ENCODE results near the gene TRIM5.
A peak's percentile ranks its signal among the peaks of the same experiment; 100 is the strongest.

The TRIM5 gene

GRCh38 chr11:5625281-5625680, 59.6 kb downstream of the TRIM5 start:
- TF ChIP-seq GATA1 (IDR thresholded peaks at IDR 0.05; ENCODE audit: low read depth, low read length) (no peak), POLR2A (IDR thresholded peaks at IDR 0.05; ENCODE audit: low read length) (no peak)
- DNase-seq, result no peak

- peak; percentile 60 to 67 for DNase-seq
- no peak for TF ChIP-seq GATA1 (IDR thresholded peaks at IDR 0.05; ENCODE audit: low read depth, low read length)
- TF ChIP-seq POLR2A (IDR thresholded peaks at IDR 0.05; ENCODE audit: low read length), result peak; percentile 70
Measured at GRCh38 chr11:5624489-5625279, 60.2 kb downstream of the TRIM5 start, which contains the start of gene TRIM34. TRIM34 (plus strand) TSS chr11:5625001; CDS start chr11:5632332, 7,331 bp downstream.

- no peak for DNase-seq
- TF ChIP-seq GATA1 (IDR thresholded peaks at IDR 0.05; ENCODE audit: low read depth, low read length), result no peak
- no peak for TF ChIP-seq POLR2A (IDR thresholded peaks at IDR 0.05; ENCODE audit: low read length)
Measured at GRCh38 chr11:5622802-5623201, 62.1 kb downstream of the TRIM5 start.

DNA sequence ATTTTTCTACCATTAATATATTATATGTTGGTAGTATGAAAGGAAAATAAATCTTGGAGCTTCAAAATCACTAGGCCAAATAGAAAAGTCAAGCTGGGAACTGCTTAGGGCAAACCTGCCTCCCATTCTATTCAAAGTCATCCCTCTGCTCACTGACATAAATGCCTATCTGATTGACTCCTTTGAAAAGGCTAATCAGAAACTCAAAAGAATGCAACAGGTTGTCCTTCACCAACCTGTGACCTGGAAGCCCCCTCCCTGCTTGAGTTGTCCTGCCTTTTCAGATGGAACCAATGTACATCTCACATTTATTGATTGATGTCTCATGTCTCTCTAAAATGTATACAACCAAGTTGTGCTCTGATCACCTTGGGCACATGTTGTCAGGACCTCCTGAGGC, 63.3 kb downstream of the TRIM5 start:
- no peak for DNase-seq
- TF ChIP-seq POLR2A (IDR thresholded peaks at IDR 0.05; ENCODE audit: low read length) (no peak), GATA1 (IDR thresholded peaks at IDR 0.05; ENCODE audit: low read depth, low read length) (no peak)

- DNase-seq, result no peak
- TF ChIP-seq GATA1 (IDR thresholded peaks at IDR 0.05; ENCODE audit: low read depth, low read length) (no peak), POLR2A (IDR thresholded peaks at IDR 0.05; ENCODE audit: low read length) (no peak)
Measured at GRCh38 chr11:5620651-5621521, 64.0 kb downstream of the TRIM5 start.

DNA sequence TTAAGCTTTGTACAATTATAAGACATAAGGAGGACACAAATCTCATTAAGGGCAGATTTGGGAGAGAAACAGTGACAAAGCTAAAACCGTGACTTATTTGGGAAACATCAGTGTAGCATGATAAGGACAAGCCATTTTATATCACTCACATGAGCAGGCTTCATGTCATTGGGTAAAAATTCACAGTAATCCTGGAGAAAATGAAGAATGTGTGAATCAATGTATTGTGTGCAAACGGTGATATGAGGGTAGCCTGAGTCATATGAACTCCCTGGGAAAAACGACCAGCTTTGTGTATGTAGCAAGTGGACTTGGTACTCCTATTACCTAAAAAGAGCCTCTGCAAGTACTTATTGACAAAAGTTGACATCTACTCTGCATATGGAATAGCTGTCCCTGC, 66.1 kb downstream of the TRIM5 start:
- DNase-seq, result no peak
- TF ChIP-seq POLR2A (IDR thresholded peaks at IDR 0.05; ENCODE audit: low read length), result no peak
- TF ChIP-seq GATA1 (IDR thresholded peaks at IDR 0.05; ENCODE audit: low read depth, low read length), result no peak
